ENCODE data around the gene C14orf180. TPM values are rescaled to one million over a fixed set of nuclear protein-coding genes. Genes with fewer than 3 reads are reported as not detected.

Gene C14orf180
- total RNA-seq, 1 experiment from 2014 or later, result not detected

DNA sequence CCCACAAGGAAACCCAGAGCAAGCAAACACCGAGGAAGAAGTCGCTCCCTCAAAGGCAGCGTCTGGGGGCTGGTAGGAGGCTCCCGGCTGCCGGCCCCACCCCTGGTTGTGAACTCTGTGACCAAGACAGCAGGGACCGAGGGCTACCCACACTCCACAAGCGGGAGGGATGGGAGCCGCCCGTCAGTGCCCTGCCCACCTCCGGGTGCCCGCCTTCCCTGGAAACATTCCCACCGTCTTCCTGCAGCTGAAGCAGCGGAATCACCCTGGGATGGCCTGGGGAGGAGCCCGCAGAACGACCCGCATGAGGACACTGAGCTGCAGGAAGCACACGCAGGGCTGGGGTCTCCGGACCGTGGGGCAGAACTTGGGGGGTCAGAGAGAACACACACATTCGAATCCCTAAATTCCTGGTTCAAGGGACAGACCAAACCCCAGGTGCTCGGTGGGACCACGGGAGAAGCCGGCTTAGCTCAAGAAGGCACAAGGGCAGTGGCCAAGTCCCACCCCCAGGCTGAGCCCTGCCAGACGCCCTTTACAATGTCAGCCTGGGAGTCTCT, 33.5 kb upstream of the C14orf180 start:
- no peak for TF ChIP-seq CTCF (conservative IDR thresholded peaks at IDR 0.05)
- Mint-ChIP-seq H3K27ac (no peak overlapping the region; a peak in 1 of 7 replicates), H3K27me3 (ENCODE audit: low read depth) (peaks cover 10% of the 10 kb centered on the region), H3K36me3 (ENCODE audit: insufficient read depth in 1 of 3, low read depth in 3 of 3) (peaks cover 0 to 4% (median 0%) of the 10 kb centered on the region in 3 experiments; a peak in 1 of 7 replicates), H3K4me1 (peaks cover 17 to 23% of the 10 kb centered on the region in 2 experiments), H3K9me3 (peaks cover 0 to 6% of the 10 kb centered on the region in 2 experiments; a peak in 1 of 5 replicates), H3K4me3 (no peak overlapping the region)
- Histone ChIP-seq H3K56ac (ENCODE audit: insufficient read length, low read depth, low read length) (no peak overlapping the region), H3K14ac (ENCODE audit: insufficient read depth, low read length) (no peak overlapping the region; the same call in 1 of the 2 replicates), H2BK12ac (ENCODE audit: insufficient read length, low read depth, low read length) (no peak overlapping the region), H3K9me3 (ENCODE audit: control insufficient read depth, low read depth, low read length) (no peaks in the 10 kb centered on the region), H2BK15ac (ENCODE audit: low read depth, low read length) (no peak overlapping the region), H3K18ac (ENCODE audit: insufficient read length, low read depth, low read length) (no peak overlapping the region), H3K4me1 (ENCODE audit: insufficient read depth, low read length) (no peaks in the 10 kb centered on the region), H2AK5ac (ENCODE audit: insufficient read length, low read length) (no peak overlapping the region), H3K9ac (ENCODE audit: extremely low read depth, insufficient read length, low read length) (no peak overlapping the region), H2BK5ac (ENCODE audit: insufficient read length, low read length) (no peak overlapping the region), H2AFZ (ENCODE audit: low read length) (no peak overlapping the region), H3K79me1 (ENCODE audit: insufficient read depth, low read depth, low read length, poor library complexity, severe bottlenecking) (no peaks in the 10 kb centered on the region), H4K91ac (ENCODE audit: insufficient read length, low read depth, low read length) (no peak overlapping the region), H4K5ac (ENCODE audit: insufficient read length, low read depth, low read length) (no peak overlapping the region), H4K8ac (replicated peaks; ENCODE audit: insufficient read length, low read depth, low read length) (no peak overlapping the region), H2BK120ac (ENCODE audit: low read depth, low read length, poor library complexity, severe bottlenecking) (no peak overlapping the region), H3K23me2 (ENCODE audit: insufficient read length, low read depth, low read length, poor library complexity, severe bottlenecking) (no peaks in the 10 kb centered on the region), H3K27ac (ENCODE audit: insufficient read length, low read depth, low read length) (no peak overlapping the region), H3T11ph (ENCODE audit: low read length) (no peak overlapping the region), H3K4me2 (ENCODE audit: insufficient read depth, insufficient read length, low read length) (no peak overlapping the region), H4K20me1 (ENCODE audit: control insufficient read depth, insufficient read depth, insufficient read length) (no peaks in the 10 kb centered on the region), H3K4ac (ENCODE audit: low read depth, low read length) (no peak overlapping the region), H3K23ac (ENCODE audit: insufficient read length, low read depth, low read length) (no peak overlapping the region), H2BK20ac (ENCODE audit: low read depth, low read length, poor library complexity, severe bottlenecking) (no peak overlapping the region), H3K27me3 (ENCODE audit: insufficient read depth, low read length) (no peaks in the 10 kb centered on the region), H3K79me2 (ENCODE audit: insufficient read depth, low read length) (no peaks in the 10 kb centered on the region)
- no CpG with 5 or more reads among the region's 24 CpGs for WGBS (ENCODE audit: extremely low coverage, insufficient read length, low lambda C conversion rate)
- DNase-seq, result peak; percentile 26

Data from H9 (cell line).